Colonic mucosa (tissue), 4 donors: ENCODE data around the gene HSCB. TPM values are rescaled to one million over a fixed set of nuclear protein-coding genes. Genes with fewer than 3 reads are reported as not detected.

Source experiments
- DNase-seq: peaks from one replicate; pipeline ENCODE4 v3.0.0-alpha.2; 2020
- H3K27ac ChIP-seq: fragments of 200-600 bp; one replicate; pipeline ENCODE4 v1.8.0; 2021
- H3K27me3 ChIP-seq: fragments of 200-600 bp; one replicate; pipeline ENCODE4 v1.8.0; 2021
- H3K36me3 ChIP-seq: fragments of 200-600 bp; one replicate; pipeline ENCODE4 v1.8.0; 2021
- H3K4me1 ChIP-seq: fragments of 200-600 bp; one replicate; pipeline ENCODE4 v1.8.0; 2021; ENCODE audit warnings: mild to moderate bottlenecking
- H3K4me3 ChIP-seq: fragments of 200-600 bp; one replicate; pipeline ENCODE4 v1.8.0; 2021
- H3K9ac ChIP-seq, 2 donors: one replicate each; pipeline ENCODE4 v1.7.0; 2013; ENCODE audit warnings: control low read depth in 2 of 2, low read depth in 2 of 2, low read length in 2 of 2
- H3K9me3 ChIP-seq: fragments of 200-600 bp; one replicate; pipeline ENCODE4 v1.8.0; 2021
- CTCF ChIP-seq: fragments of 200-600 bp; IDR thresholded peaks from one replicate; pipeline ENCODE4 v1.8.0; 2022; ENCODE audit warnings: antibody characterized with exemption, mild to moderate bottlenecking
- intact Hi-C: fragments of 100-400 bp; cut with DNase I; formaldehyde crosslinking; loops from one replicate; pipeline ENCODE4 v1.14.1; 2022
- total RNA-seq, 2 donors: library from RNA; stranded (reverse); fragmentation: NEBNext Ultra II Directional in 1 of 2; extraction: Animal tissue kit (Norgen Biotek cat#: 25700) in 1 of 2; gene quantifications; one replicate each; pipeline ENCODE4 v1.2.1, GENCODE V29; 2021
- donor health status: healthy.
- donor health status: DM: no; HTN: no; CAD: no.
- donor health status: DM: no; HTN: no; CAD: no.

The HSCB gene
- total RNA-seq, 2 donors from 2014 or later = 11.7 to 15.6 TPM

DNA sequence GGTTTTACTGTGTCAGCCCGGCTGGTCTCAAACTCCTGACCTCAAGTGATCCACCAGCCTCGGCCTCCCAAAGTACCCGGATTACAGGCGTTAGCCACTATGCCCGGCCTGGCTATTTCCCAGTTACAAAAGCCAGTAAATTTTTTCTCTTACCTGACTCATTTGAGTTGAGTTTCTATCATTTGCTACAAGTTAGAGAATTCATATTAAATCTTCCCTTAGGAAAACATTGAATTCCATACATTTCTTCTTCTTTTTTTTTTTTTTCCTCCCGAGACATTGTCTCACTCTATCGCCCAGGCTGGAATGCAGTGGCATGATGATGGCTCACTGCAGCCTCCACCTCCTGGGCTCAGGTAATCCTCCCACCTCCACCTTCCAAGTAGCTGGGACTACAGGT lies 26.2 kb upstream of the HSCB start:
- H3K9me3 ChIP-seq = no peaks in the 10 kb centered on the region
- intact Hi-C loops = no loop called here
- H3K36me3 ChIP-seq = no peaks in the 10 kb centered on the region
- H3K4me3 ChIP-seq = no peak overlapping the region
- H3K27me3 ChIP-seq = no peaks in the 10 kb centered on the region
- no peaks in the 10 kb centered on the region for H3K4me1 ChIP-seq
- H3K9ac ChIP-seq = no peak overlapping the region
- TF ChIP-seq CTCF = no peak
- no peak for DNase-seq
- no peak overlapping the region for H3K27ac ChIP-seq

DNA sequence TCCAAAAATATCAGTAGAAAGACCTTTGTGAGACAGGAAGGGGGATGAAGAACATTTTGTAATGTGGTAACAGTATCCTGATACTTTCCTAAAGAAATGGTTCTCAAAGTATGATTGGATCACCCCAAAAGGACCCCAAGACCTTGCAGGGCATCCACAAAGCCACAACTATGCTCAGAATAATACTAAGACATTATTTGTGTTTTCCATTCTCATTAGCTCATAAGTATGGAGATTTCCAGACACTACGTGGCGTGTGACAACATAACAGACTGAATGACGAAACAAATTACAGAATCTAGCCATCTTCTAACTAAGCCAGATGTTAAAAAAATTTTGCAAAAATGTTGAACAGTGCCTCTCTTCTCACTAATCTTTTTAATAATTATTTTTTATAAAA lies 25.2 kb upstream of the HSCB start:
- no peaks in the 10 kb centered on the region for H3K4me1 ChIP-seq
- no peak overlapping the region for H3K27ac ChIP-seq
- H3K36me3 ChIP-seq = no peaks in the 10 kb centered on the region
- H3K9me3 ChIP-seq = no peaks in the 10 kb centered on the region
- no peaks in the 10 kb centered on the region for H3K27me3 ChIP-seq
- no peak overlapping the region for H3K9ac ChIP-seq
- H3K4me3 ChIP-seq = no peak overlapping the region
- no peak for DNase-seq
- TF ChIP-seq CTCF = no peak
- intact Hi-C loops = no loop called here

GRCh38 chr22:28718044-28718443 lies 23.8 kb upstream of the HSCB start:
- intact Hi-C loops = no loop called here
- Histone ChIP-seq H3K36me3 (no peaks in the 10 kb centered on the region), H3K4me1 (no peaks in the 10 kb centered on the region), H3K9ac (no peak overlapping the region), H3K27me3 (no peaks in the 10 kb centered on the region), H3K27ac (no peak overlapping the region), H3K9me3 (no peaks in the 10 kb centered on the region), H3K4me3 (no peak overlapping the region)
- no peak for TF ChIP-seq CTCF
- no peak for DNase-seq

- intact Hi-C loops = no loop called here
- no peak overlapping the region for H3K27ac ChIP-seq
Measured at GRCh38 chr22:28728002-28728401, 13.8 kb upstream of the HSCB start.

DNA sequence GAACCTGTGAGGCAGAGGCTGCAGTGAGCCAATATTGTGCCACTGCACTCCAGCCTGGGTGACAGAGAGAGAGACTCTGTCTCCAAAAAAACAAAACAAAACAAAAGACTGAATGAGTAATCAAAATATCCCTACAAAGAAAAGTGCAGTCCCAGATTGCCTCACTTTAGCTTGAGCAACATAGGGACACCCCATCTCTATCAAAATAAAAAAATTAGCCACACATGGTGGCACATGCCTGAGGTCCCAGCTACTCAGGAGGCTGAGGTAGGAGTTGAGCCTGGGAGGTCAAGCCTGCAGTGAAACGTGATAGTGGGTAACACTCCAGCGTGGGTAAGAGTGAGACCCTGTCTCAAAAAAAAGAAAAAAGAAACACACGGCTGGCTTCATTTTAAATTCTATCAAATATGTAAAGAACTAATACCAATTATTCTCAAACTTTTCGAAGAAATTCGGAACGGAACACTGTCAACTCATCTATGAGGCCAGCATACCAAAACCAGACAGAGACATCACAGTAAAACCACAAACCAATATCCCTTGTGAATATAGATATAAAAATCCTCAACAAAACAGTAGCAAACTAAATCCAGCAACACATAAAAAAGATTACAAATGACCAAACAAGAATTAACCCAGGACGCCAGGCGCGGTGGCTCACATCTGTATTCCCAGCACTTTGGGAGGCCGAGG lies 13.1 kb upstream of the HSCB start:
- TF ChIP-seq CTCF = no peak

More at GRCh38 chr22:28728002-28728401, 13.8 kb upstream of the HSCB start:
- no peaks in the 10 kb centered on the region for H3K27me3 ChIP-seq
- H3K9me3 ChIP-seq = no peaks in the 10 kb centered on the region
- H3K4me1 ChIP-seq = no peaks in the 10 kb centered on the region
- DNase-seq = no peak
- TF ChIP-seq CTCF = no peak
- H3K9ac ChIP-seq = no peak overlapping the region
- no peaks in the 10 kb centered on the region for H3K36me3 ChIP-seq
- H3K4me3 ChIP-seq = no peak overlapping the region

More for the DNA sequence above, 13.1 kb upstream of the HSCB start:
- Histone ChIP-seq H3K36me3 (no peaks in the 10 kb centered on the region), H3K27me3 (no peaks in the 10 kb centered on the region), H3K9ac (no peak overlapping the region), H3K4me1 (no peaks in the 10 kb centered on the region), H3K27ac (no peak overlapping the region), H3K4me3 (no peak overlapping the region), H3K9me3 (no peaks in the 10 kb centered on the region)
- intact Hi-C loops = no loop called here
- DNase-seq = no peak
